Ovary (tissue), 3 donors: ENCODE results near the gene AP1M2.

Experiments
- EP300 ChIP-seq: sonication (generic); formaldehyde crosslinking; IDR thresholded peaks from one replicate; pipeline ENCODE4 v1.6.1; 2017; ENCODE audit warnings: antibody characterized with exemption
- TF ChIP-seq, protein P1 (sequence below), 3 donors: fragments of 450-650 bp in 2 of 3; fragments of 200-600 bp in 1 of 3; IDR thresholded peaks; one replicate each; pipeline versions ENCODE4 v1.5.1 to v1.8.0; 2016 to 2022; ENCODE audit warnings: antibody characterized with exemption in 3 of 3, mild to moderate bottlenecking in 1 of 3
- donor health status: DM: no; HTN: no; CAD: no.

DNA sequence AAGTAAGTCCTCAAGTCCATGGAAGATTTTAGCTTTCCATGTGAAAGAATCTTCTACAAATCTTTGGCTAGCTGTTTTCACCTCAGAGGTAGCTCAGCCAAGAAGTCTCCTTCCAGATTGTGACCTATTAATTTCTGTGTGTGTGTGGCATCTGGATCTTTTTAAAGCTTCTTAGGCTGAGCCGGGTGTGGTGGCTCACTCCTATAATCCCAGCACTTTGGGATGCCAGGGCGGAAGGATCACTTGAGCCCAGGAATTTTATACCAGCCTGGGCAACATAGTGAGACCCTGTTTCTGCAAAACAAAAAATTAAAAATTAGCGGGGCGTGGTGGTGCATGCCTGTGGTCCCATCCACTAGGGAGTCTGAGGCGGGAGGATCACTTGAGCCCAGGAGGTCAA lies 24.8 kb upstream of the AP1M2 start:
- TF ChIP-seq, protein P1, sequence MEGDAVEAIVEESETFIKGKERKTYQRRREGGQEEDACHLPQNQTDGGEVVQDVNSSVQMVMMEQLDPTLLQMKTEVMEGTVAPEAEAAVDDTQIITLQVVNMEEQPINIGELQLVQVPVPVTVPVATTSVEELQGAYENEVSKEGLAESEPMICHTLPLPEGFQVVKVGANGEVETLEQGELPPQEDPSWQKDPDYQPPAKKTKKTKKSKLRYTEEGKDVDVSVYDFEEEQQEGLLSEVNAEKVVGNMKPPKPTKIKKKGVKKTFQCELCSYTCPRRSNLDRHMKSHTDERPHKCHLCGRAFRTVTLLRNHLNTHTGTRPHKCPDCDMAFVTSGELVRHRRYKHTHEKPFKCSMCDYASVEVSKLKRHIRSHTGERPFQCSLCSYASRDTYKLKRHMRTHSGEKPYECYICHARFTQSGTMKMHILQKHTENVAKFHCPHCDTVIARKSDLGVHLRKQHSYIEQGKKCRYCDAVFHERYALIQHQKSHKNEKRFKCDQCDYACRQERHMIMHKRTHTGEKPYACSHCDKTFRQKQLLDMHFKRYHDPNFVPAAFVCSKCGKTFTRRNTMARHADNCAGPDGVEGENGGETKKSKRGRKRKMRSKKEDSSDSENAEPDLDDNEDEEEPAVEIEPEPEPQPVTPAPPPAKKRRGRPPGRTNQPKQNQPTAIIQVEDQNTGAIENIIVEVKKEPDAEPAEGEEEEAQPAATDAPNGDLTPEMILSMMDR (IDR thresholded peaks at IDR 0.05) = no peak
- no peak for TF ChIP-seq EP300
